Mononuclear cell (primary cell): Measurements from ENCODE around the gene DCLK2. TPM values are rescaled to one million over a fixed set of nuclear protein-coding genes. Genes with fewer than 3 reads are reported as not detected.
"Not testable (repeated sequence)": the region's sequence is repeated elsewhere in the genome, so short reads cannot be mapped to it uniquely, and the experiment has no call there.

Experiments used
- H3K27me3 ChIP-seq: 2 replicates; pipeline ENCODE4 v1.6.0; 2011; ENCODE audit warnings: low read length, control low read depth; ENCODE audit not compliant: insufficient read depth
- H3K4me1 ChIP-seq: 2 replicates; pipeline ENCODE4 v1.5.1; 2011; ENCODE audit warnings: mild to moderate bottlenecking, low read length, control low read depth; ENCODE audit not compliant: insufficient read depth
- H3K4me3 ChIP-seq: 2 replicates; pipeline ENCODE4 v1.5.1; 2011; ENCODE audit warnings: mild to moderate bottlenecking, low read length, moderate library complexity
- H3K9me3 ChIP-seq: 2 replicates; pipeline ENCODE4 v1.5.1; 2011; ENCODE audit warnings: low read depth, mild to moderate bottlenecking, control low read depth, low read length
- total RNA-seq: library from RNA; depleted of rRNA; stranded (reverse); fragments of >200 nt; gene quantifications from one replicate; pipeline ENCODE4 v1.2.3, GENCODE V29; 2012

Gene DCLK2
- total RNA-seq, 1 donor: 0.31 TPM

DNA sequence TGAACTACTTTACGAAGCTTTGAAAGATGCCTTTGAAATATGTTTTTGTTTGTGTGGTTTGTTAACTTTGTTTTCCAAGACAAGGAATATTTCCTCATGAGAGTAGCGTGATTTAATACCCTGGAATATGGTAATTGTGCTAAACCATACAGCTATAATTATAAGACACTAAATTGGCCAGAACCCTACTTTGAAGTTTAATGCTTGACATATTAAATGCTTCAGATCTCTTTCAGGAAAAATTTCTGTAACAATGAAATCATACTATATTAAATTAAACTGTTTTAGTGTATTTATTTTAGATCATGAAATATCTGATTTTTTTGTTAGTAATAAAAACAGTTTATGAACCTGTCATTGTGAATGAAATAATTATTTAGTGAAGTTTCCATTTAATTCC lies 63.5 kb downstream of the DCLK2 start:
- Histone ChIP-seq H3K9me3 (no peaks in the 10 kb centered on the region), H3K4me3 (no peak overlapping the region), H3K27me3 (no peaks in the 10 kb centered on the region), H3K4me1 (no peaks in the 10 kb centered on the region)

DNA sequence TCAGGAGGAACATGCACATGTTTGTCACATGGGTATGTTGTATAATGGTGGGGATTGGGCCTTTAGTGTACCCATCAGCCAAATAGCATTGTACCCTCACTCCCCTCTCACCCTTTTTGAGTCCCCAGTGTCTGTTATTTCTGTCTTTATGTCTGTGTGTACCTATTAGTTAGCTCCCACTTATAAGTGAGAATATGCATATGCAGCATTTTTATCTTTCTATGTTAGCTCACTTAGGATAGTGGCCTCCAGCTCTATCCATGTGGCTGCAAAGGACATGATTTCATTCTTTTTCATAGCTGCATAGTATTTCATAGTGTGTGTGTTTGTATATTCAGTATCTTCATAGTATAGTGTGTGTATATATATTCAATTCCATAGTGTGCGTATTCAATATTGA lies 64.6 kb downstream of the DCLK2 start:
- H3K4me1 ChIP-seq: no peaks in the 10 kb centered on the region
- H3K9me3 ChIP-seq: no peaks in the 10 kb centered on the region
- H3K27me3 ChIP-seq: no peaks in the 10 kb centered on the region
- no peak overlapping the region for H3K4me3 ChIP-seq

DNA sequence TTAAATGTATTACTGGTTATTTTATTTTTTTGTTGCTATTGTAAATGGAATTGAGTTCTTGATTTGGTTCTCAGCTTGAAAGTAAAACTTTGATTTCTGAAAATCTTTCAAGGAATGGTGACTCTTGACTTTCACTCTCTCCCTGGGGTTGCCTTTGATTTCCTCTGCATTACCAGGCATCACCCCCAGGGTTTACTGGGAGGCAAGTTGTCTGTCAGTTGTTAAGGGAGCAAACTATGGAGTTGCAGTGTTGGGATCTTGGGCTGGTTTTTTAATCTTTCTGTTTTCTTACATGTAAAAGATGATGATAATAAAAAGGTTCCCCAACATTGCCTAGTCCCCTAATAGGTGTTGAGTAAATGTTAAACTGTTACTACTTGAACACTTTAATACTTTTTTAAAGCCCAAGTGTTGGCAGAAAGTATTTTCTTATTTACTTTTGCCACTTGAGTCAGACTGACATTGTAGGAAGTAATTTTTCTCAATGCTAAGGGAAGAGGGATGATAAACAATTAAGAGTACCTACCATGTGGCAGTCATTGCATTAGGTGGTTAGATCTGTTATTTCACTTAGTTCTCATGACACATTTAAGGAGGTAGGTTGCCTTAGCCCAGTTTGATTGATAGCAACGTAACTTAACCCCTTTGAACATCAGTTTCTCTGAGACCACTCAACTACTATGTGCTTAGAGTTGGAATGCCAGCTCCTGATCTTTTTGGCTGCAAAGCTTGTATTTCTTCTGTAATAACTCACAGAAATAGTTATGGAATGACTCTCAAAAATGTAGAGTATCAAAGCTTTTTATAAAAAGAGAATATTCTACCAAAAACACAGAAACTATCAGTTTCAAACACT lies 67.1 kb downstream of the DCLK2 start:
- H3K9me3 ChIP-seq: no peaks in the 10 kb centered on the region
- no peaks in the 10 kb centered on the region for H3K4me1 ChIP-seq
- H3K4me3 ChIP-seq: no peak overlapping the region
- H3K27me3 ChIP-seq: no peaks in the 10 kb centered on the region

DNA sequence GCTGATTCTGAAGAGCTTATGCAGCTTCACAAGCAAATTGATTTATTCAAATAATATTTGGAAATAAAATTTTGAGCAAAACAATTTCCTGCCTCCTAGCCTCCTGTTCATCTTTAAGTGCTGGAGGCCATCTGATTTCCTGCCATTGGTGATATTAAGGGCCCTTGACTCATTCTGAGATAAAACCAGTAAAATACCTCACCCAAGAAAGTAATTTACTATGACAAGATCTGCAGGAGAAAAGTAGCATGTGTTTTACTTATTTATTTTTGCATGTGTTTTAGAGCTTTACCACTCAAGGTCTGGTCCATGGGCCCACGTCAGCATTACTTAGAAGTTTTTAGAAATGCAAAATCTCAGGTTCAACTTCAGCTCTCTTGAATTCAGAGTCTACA lies 67.7 kb downstream of the DCLK2 start:
- Histone ChIP-seq H3K27me3 (no peaks in the 10 kb centered on the region), H3K9me3 (no peaks in the 10 kb centered on the region), H3K4me3 (no peak overlapping the region), H3K4me1 (no peaks in the 10 kb centered on the region)

DNA sequence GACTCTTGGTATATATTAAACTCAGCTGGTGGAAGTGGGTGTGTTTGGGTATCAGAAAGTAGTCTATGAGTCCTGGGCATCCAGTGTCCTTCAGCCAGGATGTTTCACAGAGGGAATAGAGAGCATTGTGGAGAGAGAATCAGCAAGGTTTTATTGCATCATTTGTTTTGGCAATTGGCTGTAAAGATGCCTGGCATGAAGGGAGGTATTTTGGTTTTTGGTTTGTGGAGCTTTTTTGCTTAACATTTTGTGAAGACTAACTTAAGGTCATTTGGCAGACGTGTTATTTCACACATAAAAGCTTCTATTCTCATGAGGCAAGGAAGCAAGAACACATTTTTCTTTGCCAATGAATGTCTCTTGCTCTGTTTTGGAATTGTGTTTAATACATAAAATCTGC lies 71.1 kb downstream of the DCLK2 start:
- no peaks in the 10 kb centered on the region for H3K4me1 ChIP-seq
- H3K27me3 ChIP-seq: no peaks in the 10 kb centered on the region
- H3K4me3 ChIP-seq: no peak overlapping the region
- H3K9me3 ChIP-seq: no peaks in the 10 kb centered on the region

DNA sequence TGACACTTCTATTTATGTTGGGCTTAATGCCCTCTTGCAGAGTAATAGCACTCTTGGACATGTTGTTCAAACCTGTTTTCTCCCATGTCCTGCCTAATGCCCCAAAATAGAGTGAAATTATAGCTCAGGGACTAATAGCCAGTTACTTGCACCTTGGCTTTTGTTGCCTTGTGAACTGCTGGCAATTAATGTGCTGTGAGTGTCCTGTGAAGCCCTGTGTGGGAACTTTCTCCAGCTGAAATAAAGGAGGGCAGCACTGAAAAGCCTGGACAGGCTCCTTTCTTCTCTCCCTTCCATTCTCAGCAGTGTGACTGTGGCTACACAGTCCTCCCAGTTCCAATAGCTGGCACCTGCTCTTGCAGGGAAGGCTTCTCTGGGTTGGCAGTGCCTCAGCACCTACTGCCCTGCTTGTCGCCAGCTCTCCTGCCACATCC lies 72.4 kb downstream of the DCLK2 start:
- no peaks in the 10 kb centered on the region for H3K4me1 ChIP-seq
- H3K9me3 ChIP-seq: no peaks in the 10 kb centered on the region
- no peaks in the 10 kb centered on the region for H3K27me3 ChIP-seq
- no peak overlapping the region for H3K4me3 ChIP-seq

DNA sequence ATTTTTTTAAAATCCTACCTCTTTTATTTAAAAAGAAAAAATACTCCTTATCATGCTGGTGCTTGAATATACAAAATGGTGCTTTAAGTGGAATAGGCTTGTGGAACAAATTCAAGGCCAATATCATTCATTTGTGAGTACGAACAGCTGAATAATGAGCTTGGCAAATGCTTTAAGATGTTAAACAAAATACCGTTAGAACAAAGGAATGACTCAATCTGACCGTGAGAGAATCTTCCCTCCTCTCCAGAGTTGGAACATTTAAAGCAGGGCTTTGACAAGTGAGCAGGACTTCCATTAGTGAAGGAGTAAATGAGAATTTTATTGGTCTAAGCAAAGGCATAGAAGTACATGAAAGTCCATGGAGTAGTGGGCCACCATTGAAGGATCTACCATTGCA lies 74.5 kb downstream of the DCLK2 start:
- Histone ChIP-seq H3K4me3 (no peak overlapping the region), H3K9me3 (no peaks in the 10 kb centered on the region), H3K27me3 (no peaks in the 10 kb centered on the region), H3K4me1 (no peaks in the 10 kb centered on the region)

DNA sequence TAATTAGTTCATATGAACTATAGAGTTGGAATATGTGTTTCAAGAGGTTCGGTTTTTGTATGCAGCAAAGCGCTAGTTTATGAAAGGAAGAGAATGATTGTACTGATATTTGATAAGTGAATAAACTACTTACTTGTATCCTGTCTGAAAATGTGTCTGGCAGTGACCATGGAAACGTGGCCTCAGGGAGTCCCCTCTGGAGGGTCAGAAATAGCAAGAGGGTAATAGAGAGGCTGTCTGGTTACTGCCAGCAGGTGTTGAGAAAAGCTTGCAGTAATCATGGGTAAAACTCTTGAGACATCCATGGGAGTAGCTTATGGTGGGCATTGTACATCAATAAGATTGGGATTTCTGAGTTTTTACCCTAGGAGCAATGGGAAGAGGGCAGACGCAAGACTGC lies 77.1 kb downstream of the DCLK2 start:
- Histone ChIP-seq H3K4me1 (no peaks in the 10 kb centered on the region), H3K4me3 (no peak overlapping the region), H3K9me3 (no peaks in the 10 kb centered on the region), H3K27me3 (no peaks in the 10 kb centered on the region)

DNA sequence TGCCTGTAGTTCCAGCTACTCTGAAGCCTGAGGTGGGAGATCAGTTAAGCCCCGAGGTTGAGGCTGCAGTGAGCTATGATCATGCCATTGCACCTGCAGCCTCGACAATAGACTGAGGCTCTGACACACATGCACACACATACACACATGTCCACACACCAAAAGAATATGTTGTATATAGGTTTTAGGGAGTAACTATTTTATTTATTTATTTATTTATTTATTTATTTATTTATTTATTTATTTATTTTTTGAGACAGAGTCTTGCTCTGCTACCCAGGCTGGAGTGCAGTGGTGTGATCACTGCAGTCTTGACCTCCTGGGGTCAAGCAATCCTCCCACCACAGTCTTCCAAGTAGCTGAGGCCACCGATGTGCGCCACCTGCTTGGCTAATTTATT lies 78.3 kb downstream of the DCLK2 start:
- Histone ChIP-seq H3K4me1 (no peaks in the 10 kb centered on the region), H3K9me3 (no peaks in the 10 kb centered on the region), H3K27me3 (no peaks in the 10 kb centered on the region), H3K4me3 (no peak overlapping the region)

DNA sequence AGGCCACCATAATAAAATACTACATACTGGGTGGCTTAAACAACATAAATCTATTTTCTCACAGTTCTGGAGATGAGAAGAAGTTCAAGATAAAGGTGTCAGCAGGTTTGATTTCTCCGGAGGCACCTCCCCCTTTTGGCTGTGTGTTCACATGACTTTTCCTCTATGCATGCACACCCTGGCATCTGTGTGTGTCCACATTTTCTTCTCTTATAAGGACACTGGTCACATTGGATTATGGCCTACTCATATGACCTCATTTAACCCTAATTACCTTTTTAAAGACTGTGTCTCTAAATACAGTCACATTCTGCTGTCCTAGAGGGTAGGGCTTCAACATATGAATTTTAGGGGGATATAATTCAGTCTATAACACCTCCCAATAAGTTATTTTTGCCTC lies 79.8 kb downstream of the DCLK2 start:
- Histone ChIP-seq H3K9me3 (no peaks in the 10 kb centered on the region), H3K27me3 (no peaks in the 10 kb centered on the region), H3K4me3 (no peak overlapping the region), H3K4me1 (no peaks in the 10 kb centered on the region)

DNA sequence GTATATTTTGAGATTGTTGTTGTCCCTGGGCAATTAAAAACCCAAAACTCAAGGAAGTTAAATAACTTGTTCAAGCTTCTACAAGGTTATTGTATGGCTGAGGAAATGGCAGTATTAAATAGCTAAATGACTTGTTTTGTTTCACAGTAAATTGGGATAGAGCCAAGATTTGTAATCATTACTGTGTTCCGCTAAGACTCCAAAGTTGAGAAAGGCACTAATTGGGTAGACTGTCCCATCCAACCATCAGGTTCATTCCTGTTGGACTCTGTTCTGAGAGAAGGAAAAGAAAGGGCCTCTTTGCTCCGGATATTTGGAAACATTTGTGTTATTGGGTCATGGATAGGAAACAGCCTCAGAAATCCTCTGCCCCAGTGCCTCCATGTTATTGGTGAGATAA lies 82.2 kb downstream of the DCLK2 start:
- no peak overlapping the region for H3K4me3 ChIP-seq
- H3K4me1 ChIP-seq: no peaks in the 10 kb centered on the region
- no peaks in the 10 kb centered on the region for H3K9me3 ChIP-seq
- no peaks in the 10 kb centered on the region for H3K27me3 ChIP-seq

DNA sequence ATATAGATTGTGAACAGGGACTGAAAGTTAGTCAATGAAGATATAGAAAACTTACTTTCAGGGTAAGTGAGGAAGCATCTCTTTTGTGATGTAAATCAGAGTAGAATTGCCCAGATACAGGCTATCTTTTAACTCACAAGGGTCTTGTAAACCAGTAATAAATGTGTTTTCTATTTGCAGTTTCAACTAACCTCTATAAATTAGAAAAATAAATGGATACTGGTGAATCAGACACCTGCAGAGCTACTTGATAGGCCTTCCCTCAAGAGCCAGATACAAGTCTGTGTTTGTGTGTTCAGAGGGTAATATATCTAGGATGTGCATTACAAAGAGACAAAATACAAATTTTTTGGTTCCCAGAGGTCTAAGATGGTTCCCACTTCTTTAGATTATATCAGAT lies 82.9 kb downstream of the DCLK2 start:
- Histone ChIP-seq H3K4me3 (no peak overlapping the region), H3K4me1 (no peaks in the 10 kb centered on the region), H3K9me3 (no peaks in the 10 kb centered on the region), H3K27me3 (no peaks in the 10 kb centered on the region)

DNA sequence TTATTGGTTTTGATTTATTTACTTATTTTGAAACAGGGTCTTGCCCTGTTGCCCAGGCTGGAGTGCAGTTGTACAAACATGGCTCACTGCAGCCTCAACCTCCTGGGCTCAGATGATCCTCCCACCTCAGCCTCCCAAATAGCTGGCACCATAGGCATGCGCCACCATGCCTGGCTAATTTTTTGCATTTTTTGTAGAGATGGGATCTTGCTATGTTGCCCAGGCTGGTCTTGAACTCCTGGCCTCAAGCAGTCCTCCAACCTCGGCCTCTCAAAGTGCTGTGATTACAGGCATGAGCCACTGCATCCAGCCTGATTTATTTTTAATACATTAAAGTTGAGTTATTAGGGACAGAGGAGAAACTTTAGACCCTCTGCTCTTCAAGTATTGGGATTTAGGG lies 83.8 kb downstream of the DCLK2 start:
- H3K4me3 ChIP-seq, H3K27me3 ChIP-seq, H3K4me1 ChIP-seq, H3K9me3 ChIP-seq: not testable (repeated sequence)

DNA sequence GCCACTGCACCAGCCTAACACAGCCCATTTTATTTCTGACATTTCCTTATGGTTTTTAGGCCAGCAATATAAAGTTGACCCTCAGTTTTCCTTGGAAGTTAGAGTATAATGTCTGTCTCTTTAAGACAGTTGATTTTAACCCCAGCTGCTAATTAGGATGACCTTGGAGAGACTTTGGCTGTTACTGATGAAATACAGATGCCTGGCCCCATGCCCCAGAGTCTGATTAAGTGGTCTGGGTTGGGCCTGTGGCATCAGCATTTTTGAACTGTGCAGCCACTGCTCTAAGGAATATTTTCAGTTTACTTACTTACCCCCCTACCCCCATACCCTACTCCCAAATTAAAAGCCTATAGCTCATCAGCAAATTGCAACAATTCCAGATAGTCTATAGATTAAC lies 85.8 kb downstream of the DCLK2 start:
- Histone ChIP-seq H3K27me3 (no peaks in the 10 kb centered on the region), H3K9me3 (no peaks in the 10 kb centered on the region), H3K4me3 (no peak overlapping the region), H3K4me1 (no peaks in the 10 kb centered on the region)

DNA sequence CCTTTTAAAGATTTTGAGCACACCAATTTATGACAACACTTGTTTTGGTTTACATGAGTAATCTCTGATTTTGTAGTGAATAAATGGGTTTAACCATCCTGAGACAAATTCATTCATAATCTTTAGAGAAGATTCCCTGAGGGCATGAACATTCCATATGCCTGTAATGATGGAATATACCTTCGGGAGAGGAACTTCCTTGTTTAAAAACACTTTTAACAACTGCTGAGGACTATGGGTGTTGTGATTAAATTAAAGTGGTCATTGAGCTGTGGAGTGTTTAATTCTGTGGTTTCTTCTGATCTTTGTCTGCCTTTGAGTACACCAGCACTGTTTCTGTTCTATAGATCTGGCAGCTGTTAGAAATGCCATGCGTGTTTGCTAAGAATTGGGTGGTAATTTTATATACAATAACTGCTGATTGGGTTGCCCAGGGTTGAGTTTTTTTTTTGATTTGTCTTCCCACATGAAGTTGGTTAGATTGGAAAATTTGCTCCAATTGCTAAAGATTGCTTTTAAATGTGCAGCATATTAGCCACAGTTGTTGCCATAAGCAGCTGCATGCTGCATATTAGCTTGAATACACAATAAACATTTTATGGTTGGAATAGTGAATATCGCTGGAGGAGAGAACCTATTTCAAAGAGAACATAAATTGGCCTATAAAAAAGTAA lies 86.8 kb downstream of the DCLK2 start:
- Histone ChIP-seq H3K4me1 (no peaks in the 10 kb centered on the region), H3K4me3 (no peak overlapping the region), H3K27me3 (no peaks in the 10 kb centered on the region), H3K9me3 (no peaks in the 10 kb centered on the region)

DNA sequence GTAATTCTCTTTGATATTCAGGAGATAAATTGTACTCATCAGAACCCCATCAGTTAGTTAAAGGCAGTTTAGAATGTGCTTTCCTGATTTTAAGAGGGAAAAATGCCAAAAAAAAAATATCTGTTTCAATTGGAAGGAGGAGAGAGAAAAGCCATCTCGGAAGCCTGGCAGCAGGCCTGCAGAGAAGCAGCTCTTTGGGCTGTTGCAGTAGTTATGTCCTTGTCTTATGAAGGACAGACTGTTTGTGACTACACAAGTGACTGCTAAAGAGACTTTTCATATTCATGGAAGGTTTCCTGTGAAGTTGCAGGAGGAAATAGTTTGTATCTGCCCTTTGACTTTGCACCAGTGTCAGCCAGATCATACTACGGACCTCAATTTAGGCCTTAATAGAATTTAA lies 88.8 kb downstream of the DCLK2 start:
- Histone ChIP-seq H3K4me1 (no peaks in the 10 kb centered on the region), H3K27me3 (no peaks in the 10 kb centered on the region), H3K4me3 (no peak overlapping the region), H3K9me3 (no peaks in the 10 kb centered on the region)
